Smooth muscle cell (in vitro differentiated cells): Measurements from ENCODE around the gene QSOX1. TPM values are rescaled to one million over a fixed set of nuclear protein-coding genes. Genes with fewer than 3 reads are reported as not detected.

ENCODE experiments used
- DNase-seq: peaks from one replicate; lab custom pipeline; 2025; ENCODE audit not compliant: unreplicated experiment; lab: John Stamatoyannopoulos, UW
- H2AFZ ChIP-seq: fragments of 200-600 bp; sonication (generic); 2 replicates; pipeline ENCODE4 v1.6.0; 2016; ENCODE audit warnings: antibody characterized with exemption, low read depth, mild to moderate bottlenecking
- H3F3A ChIP-seq: fragments of 200-600 bp; sonication (generic); 2 replicates; pipeline ENCODE4 v1.6.0; 2017; ENCODE audit warnings: antibody characterized with exemption, low read depth
- H3K27ac ChIP-seq: fragments of 200-600 bp; sonication (generic); 2 replicates; pipeline ENCODE4 v1.5.1; 2016; ENCODE audit warnings: low read depth, mild to moderate bottlenecking
- H3K27me3 ChIP-seq: fragments of 200-600 bp; sonication (generic); 2 replicates; pipeline ENCODE4 v1.6.1; 2016; ENCODE audit warnings: low read depth, mild to moderate bottlenecking
- H3K36me3 ChIP-seq: fragments of 200-600 bp; sonication (generic); 2 replicates; pipeline ENCODE4 v1.5.1; 2016; ENCODE audit warnings: low read depth
- H3K4me1 ChIP-seq: fragments of 200-600 bp; sonication (generic); 2 replicates; pipeline ENCODE4 v1.5.1; 2016; ENCODE audit warnings: low read depth
- H3K4me2 ChIP-seq: fragments of 200-600 bp; sonication (generic); 2 replicates; pipeline ENCODE4 v1.6.0; 2016; ENCODE audit warnings: mild to moderate bottlenecking
- H3K4me3 ChIP-seq: fragments of 200-600 bp; sonication (generic); 2 replicates; pipeline ENCODE4 v1.5.1; 2016; ENCODE audit warnings: mild to moderate bottlenecking
- H3K79me2 ChIP-seq: fragments of 200-600 bp; sonication (generic); 2 replicates; pipeline ENCODE4 v1.6.0; 2016; ENCODE audit warnings: low read depth, mild to moderate bottlenecking
- H3K9ac ChIP-seq: fragments of 200-600 bp; sonication (generic); 2 replicates; pipeline ENCODE4 v1.6.0; 2016; ENCODE audit warnings: low read depth
- H3K9me3 ChIP-seq: fragments of 200-600 bp; sonication (generic); replicated peaks from 2 replicates; pipeline ENCODE4 v1.5.1; 2016; ENCODE audit warnings: low read depth
- H4K20me1 ChIP-seq: fragments of 200-600 bp; sonication (generic); 2 replicates; pipeline ENCODE4 v1.6.0; 2016; ENCODE audit warnings: low read depth
- WGBS: methylation state at CpG from one replicate; pipeline ENCODE4 v1.1.7; 2016; ENCODE audit warnings: low lambda C conversion rate; 5-methylcytosine and 5-hydroxymethylcytosine counted together
- polyA plus RNA-seq: library from polyadenylated mRNA; unstranded; fragments of >200 nt; fragmentation: Nextera tagmentation; extraction: Ambion mirVana; gene quantifications from 2 replicates; pipeline ENCODE4 v1.2.1, GENCODE V29; 2016
- total RNA-seq: library from RNA; depleted of rRNA; stranded (reverse); fragments of >200 nt; gene quantifications from 2 replicates; pipeline ENCODE4 v1.2.3, GENCODE V29; 2014
- TF ChIP-seq, protein P1 (sequence below): fragments of 200-600 bp; sonication (generic); IDR thresholded peaks from 2 replicates; pipeline ENCODE4 v1.5.1; 2017; ENCODE audit warnings: borderline replicate concordance, mild to moderate bottlenecking, antibody characterized with exemption; ENCODE audit not compliant: insufficient read depth, poor library complexity, severe bottlenecking

The QSOX1 gene
- total and polyA plus RNA-seq, 2 experiments from 2014 or later, result 71.5 to 75.8 TPM

DNA sequence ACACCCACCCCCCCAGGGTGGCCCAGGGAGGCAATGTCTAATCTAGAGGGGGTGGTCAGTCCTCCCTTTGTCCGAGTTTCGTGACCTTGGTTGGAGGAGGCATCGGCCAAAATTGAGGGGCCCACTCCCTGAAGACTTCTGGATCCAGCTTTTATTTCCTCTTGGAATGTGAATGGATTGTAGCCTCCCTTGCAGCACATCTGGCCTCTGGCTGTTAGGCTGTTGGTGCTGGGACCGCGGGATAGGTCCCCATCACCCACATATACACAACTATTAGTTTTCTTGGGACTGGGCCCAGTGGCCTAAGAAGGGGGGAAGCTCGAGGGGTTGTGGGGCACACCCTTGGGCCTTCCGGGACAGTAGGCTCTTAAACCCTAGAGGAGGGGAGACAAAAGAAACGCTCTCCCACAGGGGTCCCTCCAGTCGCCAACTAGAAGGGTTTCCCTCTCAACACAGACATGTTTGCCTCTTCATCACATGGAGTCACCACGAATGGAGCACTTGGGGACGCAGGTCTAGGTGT, 77.9 kb downstream of the QSOX1 start:
- H4K20me1 ChIP-seq, result no peaks in the 10 kb centered on the region
- peaks cover 42% of the 10 kb centered on the region for H3K4me1 ChIP-seq
- no peak for DNase-seq
- no peak overlapping the region for H3K27ac ChIP-seq
- no peak overlapping the region for H3K4me2 ChIP-seq
- H3K36me3 ChIP-seq, result no peaks in the 10 kb centered on the region
- no peaks in the 10 kb centered on the region for H3K79me2 ChIP-seq
- TF ChIP-seq, protein P1, sequence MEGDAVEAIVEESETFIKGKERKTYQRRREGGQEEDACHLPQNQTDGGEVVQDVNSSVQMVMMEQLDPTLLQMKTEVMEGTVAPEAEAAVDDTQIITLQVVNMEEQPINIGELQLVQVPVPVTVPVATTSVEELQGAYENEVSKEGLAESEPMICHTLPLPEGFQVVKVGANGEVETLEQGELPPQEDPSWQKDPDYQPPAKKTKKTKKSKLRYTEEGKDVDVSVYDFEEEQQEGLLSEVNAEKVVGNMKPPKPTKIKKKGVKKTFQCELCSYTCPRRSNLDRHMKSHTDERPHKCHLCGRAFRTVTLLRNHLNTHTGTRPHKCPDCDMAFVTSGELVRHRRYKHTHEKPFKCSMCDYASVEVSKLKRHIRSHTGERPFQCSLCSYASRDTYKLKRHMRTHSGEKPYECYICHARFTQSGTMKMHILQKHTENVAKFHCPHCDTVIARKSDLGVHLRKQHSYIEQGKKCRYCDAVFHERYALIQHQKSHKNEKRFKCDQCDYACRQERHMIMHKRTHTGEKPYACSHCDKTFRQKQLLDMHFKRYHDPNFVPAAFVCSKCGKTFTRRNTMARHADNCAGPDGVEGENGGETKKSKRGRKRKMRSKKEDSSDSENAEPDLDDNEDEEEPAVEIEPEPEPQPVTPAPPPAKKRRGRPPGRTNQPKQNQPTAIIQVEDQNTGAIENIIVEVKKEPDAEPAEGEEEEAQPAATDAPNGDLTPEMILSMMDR, result no peak
- no peak overlapping the region for H2AFZ ChIP-seq
- no peak overlapping the region for H3K9ac ChIP-seq
- no peaks in the 10 kb centered on the region for H3K9me3 ChIP-seq
- WGBS, result 11% methylated on average over 11 of the region's 11 CpGs
- H3K4me3 ChIP-seq, result no peak overlapping the region
- H3F3A ChIP-seq, result no peaks in the 10 kb centered on the region
- peaks cover 100% of the 10 kb centered on the region for H3K27me3 ChIP-seq

DNA sequence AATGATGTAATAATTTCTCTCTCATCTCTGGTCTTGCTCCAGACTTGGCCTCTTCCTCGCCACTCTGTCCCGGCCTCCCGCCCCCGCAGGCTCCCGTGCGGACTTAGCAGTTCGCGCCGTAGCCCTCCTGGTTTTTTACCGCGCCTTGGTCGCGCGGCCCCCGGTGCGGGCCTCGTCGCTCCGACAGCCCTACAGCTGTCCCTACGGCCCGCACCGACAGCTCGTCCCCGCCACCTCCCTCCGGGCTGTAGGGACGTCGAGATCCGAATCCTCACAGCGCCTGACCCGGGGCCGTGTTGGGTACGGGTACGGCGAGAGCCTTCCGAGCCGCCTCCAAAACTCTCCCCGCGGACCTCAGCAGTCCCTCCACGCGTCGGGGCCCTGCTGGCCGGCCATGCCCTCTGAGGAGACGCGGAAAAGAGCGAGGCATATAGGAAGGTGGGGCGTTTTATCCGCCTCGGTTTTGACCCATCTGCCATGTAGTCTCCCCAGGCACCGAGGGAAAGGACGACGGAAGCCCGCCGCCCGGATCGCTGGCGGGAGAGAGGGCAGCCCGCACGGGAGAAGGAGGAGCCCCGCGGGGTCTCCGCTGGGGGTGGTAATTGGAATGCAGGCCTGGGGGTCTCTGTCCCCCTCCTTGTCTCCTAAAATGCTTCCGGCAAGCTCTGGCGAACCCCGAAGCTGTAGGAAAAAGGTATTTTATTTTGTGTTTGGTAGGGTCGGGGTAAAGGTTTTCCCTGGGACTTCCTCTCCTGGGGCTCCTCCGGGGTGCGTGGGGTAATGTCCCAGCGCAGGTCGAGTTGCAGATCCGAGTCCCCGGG, 78.7 kb downstream of the QSOX1 start:
- H3K9ac ChIP-seq, result no peak overlapping the region
- peak overlapping the region; percentile 38 for H3K4me2 ChIP-seq
- H3K79me2 ChIP-seq, result no peaks in the 10 kb centered on the region
- H3K27me3 ChIP-seq, result peaks cover 100% of the 10 kb centered on the region
- H3K27ac ChIP-seq, result no peak overlapping the region
- no peak for DNase-seq
- H4K20me1 ChIP-seq, result no peaks in the 10 kb centered on the region
- no peaks in the 10 kb centered on the region for H3K9me3 ChIP-seq
- WGBS, result 4% methylated on average over 71 of the region's 71 CpGs
- TF ChIP-seq, protein P1, result no peak
- no peak overlapping the region for H2AFZ ChIP-seq
- H3F3A ChIP-seq, result no peaks in the 10 kb centered on the region
- H3K36me3 ChIP-seq, result no peaks in the 10 kb centered on the region
- H3K4me3 ChIP-seq, result no peak overlapping the region
- peaks cover 42% of the 10 kb centered on the region for H3K4me1 ChIP-seq

DNA sequence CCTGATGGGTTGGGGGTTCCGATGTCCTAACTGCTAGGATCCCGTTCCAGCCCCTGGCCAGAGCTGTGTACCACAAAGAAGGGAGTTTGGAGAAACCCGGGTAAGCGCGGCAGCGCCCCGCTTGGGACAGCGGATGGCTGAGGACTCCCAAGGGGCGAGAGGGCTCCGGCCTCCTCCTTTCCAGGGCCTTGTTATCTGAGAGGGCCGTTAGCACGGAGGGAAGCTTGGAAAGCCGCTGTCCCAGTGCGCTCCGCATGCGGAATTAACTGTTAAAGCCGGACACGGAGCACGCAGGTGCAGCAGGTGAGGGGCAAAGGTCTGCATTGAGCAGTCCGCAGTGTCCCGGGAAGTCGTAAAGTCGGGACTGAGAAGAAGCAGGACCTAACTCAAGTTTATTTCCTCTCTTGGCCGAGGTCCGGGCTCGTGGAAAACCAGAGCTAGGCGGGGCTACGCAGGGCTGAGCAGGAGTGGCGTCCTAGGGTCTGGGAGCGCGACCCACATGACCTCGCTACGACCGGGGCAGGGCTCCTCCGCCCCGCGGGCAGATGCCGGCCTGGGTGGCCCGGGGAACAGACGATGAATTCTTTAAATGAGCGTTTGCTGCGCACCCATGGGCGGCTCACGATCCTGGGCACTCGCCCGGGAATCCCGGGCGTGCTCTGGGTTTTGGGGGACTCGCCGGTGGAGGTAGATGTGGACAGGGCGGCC, 79.9 kb downstream of the QSOX1 start:
- Histone ChIP-seq H3K4me1 (peaks cover 44% of the 10 kb centered on the region), H3K9ac (no peak overlapping the region), H3K27me3 (peaks cover 100% of the 10 kb centered on the region), H3F3A (no peaks in the 10 kb centered on the region), H3K27ac (no peak overlapping the region), H3K4me2 (peak overlapping the region; percentile 63), H2AFZ (no peak overlapping the region), H3K79me2 (no peaks in the 10 kb centered on the region), H3K9me3 (no peaks in the 10 kb centered on the region), H3K36me3 (no peaks in the 10 kb centered on the region), H3K4me3 (peak overlapping the region; percentile 7), H4K20me1 (no peaks in the 10 kb centered on the region)
- TF ChIP-seq, protein P1, result no peak
- no peak for DNase-seq
- WGBS, result 2% methylated on average over 46 of the region's 51 CpGs
